ENCODE data around the gene GSAP.

Gene GSAP

DNA sequence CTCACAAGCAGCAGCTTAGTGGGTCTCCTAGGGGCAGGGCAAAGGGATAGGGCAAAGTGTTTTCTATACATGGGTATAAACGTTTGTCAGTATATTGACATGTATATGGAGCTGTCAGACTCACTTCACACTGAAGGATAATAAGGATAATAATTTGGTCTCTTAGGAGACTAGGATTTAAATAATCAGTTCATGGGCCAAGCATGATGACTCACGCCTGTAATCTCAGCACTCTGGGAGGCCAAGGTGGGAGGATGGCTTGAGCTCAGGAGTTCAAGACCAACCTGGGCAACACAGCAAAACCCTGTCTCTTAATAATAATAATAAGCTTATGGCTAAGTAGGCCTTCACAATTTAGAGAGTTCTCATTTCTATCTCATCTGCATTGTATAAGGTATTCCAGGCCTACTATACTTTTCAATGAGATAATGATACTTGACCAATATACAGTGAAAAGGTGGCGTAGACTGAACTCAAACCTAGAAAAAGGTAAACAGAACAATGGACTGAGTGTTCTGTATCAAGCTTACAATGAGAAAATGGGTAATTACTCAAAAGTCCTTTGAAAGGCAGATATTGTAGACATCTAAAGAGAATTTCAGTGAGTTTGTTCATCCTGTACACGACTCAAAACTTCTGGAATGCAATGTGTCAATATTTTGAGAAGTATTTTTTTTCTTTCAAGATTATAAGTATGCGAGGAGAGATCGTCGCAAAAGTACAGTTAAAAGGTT, 7.0 kb downstream of the GSAP start:
- no peak for DNase-seq (ENCODE audit: low read depth)

DNA sequence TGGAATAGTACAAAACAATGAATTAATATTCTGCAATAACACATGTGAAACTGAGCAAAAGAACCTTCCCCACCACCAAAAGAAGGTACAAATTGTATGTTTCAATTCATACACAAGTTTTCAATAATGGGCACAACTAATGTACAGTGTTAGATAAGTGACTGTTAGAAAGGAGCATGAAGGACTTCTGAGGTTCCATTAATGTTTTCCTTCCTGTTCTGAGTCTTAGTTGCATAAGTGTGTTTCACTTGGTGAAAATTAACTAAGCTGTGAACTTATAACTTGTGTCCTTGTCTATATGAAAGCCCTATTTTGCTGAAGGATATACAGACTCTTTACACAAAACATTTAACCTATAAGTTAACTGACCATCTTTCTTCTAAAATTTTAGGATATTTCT, 8.2 kb downstream of the GSAP start:
- DNase-seq (ENCODE audit: low read depth) = no peak

DNA sequence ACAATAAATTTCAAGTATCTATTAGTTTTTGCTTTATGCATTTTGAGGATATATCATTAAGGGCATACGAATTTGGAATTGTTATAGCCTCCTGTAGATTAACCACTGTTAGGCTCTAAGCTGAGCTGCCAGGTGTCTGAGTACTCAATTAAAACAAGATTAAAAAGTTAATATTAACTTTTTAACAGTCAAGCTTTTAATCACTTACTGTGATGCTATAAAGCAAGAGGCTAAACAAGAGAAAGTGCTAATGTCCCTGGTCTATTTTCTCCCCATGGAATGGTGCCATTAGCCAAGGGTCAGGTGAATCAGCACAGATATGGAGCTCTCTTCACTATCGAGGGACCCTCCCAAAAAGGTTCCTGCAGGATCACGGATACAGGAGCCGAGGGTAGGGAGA, 9.7 kb downstream of the GSAP start:
- no peak for DNase-seq (ENCODE audit: low read depth)

DNA sequence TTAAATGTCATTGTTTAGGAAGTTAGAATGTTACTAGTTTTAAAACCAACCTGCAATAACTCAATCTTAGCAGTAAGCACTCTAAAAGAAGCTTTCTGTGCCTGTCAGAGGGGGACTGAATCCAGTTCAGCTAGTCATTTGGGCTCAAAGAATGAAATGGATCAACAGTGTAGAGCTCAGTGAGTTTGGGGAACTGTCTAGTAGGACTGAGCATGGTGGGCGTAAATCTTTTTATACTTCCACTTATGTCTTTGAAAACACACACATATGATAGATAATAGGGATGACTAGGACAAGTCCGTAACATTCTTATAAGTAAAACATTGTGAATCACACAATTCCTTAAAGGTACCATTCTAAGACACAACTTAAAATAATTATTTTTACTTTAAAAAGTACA, 11.5 kb downstream of the GSAP start:
- no peak for DNase-seq (ENCODE audit: low read depth)

DNA sequence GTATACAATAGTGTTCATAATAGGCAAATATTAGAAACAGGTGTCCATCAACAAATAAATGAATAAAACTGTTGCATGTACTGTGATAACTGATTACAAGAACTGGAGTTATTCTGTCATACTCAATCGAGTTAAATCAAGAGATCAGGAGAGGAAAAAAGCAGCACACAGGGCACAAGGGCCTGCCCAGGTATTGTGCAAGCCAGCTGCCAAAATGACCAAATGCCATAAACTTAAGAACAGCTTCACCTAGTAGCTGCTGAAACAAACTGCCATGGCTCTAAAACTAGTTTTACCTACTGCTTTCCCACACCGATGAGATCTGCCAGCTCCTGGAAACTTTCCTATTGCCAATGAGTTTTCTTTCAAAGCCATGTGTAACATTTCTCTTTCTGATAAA, 12.2 kb downstream of the GSAP start:
- DNase-seq (ENCODE audit: low read depth) = no peak

DNA sequence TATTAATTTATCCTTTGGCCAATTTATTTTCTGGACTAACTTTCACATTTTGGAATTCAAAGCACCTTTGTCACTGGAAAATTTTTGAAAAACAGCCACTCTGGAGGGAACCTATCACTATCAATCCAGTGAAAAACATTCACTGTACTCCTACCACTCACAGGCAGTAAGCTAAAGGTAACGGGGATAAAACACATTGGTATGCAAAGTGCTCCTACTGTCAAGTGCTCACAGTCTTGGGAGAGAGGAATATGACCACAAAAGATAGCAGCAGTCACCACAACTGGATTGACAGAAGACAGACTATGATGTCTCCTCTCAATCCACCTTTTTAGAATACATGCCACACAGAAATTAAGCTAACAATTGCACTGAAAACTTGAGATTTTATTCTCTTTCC, 13.3 kb downstream of the GSAP start:
- no peak for DNase-seq (ENCODE audit: low read depth)

DNA sequence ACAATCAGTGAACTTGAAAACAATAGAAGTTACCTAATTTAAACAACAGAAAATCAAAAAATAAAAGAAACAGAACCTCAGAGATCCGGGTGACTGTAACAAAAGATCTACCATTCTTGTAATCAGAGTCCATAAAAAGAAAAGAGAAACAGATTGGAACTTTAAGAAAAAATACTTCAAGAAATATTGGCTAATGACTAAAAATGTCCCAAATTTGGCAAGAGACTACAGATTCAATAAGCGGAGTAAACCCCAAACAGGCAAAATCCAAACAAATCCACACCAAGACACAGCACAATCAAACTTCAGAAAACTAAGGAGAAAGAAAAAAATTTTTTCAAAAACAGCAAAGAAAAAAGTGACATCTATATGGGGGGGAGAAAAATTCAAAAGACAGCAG, 15.1 kb downstream of the GSAP start:
- no peak for DNase-seq (ENCODE audit: low read depth)

DNA sequence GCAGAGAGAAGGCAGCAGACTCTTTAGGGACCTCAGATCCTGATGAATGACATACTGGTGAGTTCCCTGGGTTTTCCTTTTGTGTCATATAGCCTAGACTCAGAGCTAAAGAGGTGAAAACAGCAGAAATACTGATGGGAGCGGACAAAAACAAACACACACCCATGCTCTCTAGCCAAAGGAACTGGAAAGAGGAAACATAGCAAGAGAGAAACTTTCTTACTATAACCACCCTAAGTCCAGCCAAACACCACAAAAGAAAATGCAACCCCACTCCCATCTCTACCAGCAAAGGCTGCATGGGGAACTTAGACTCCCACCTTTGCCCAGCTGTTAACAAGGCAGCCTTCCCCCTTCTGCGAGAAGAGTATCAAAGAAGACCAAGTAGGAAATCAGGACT, 16.3 kb downstream of the GSAP start:
- DNase-seq (ENCODE audit: low read depth) = no peak

DNA sequence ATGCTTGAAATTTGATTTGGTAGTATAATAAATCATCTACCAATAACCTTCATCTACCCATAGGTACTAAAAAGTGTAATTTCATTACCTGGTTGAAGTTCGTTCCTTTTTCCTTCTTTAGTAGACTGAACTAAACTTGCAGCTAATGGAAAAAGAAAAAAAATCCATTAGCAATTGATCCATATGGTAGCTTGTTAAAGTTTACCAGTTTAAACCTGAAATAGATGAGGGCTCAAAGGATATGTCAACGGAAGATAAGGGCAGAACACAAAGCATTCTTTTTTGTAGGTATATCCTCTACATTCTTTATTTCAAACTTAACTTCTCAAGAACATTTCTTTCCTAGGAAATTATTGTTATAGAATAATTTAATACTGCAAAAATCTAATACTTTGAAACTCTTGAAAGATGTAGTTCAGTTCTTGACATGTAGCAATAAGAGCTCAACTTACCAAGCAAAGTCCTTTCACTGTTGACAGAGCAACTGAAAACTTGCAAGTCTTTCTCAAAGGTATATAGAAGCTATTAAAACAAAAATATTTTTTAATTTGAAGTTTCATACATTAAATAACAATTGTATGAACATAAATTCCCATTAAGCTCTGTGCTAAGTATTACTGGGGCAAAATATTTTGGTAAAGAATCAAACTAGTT, 19.1 kb downstream of the GSAP start:
- DNase-seq (ENCODE audit: low read depth) = no peak

DNA sequence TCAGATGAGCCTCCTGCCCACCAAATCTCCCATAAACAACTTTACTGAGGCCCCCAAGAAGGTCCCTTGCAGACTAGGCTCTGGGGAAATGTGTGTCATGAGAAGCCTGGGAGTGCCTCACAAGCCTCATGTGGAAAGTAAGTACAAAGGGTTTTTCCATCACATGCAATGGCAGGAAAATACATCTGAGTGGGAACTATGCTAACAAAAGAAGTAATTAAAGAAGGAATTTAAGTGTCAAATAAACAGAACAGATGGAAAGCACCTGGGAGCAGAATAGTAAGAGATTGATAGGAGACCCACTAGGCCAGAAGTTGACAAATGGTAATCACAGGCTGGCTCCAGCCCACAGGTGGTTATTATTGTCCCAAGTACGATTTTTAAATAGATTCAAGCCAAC, 20.5 kb downstream of the GSAP start:
- DNase-seq (ENCODE audit: low read depth) = no peak

DNA sequence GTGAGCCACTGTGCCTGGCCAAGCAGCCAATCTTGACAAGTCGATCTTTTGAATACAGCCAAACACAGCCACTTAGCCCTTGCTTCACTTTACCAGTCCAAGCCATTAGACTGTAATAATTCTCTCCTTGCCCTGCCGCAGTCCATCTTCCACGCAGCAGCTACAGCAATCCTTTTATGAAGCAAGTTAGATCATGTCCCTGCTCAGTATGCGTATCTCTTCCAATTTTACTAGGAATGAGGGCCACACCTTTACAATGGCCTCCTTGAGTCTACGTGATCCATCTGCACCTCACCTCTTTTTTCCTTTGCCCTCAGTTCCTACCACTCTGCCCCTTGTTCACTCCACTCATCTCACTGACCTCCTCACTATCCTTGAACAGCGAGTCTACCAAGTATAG, 22.2 kb downstream of the GSAP start:
- no peak for DNase-seq (ENCODE audit: low read depth)

DNA sequence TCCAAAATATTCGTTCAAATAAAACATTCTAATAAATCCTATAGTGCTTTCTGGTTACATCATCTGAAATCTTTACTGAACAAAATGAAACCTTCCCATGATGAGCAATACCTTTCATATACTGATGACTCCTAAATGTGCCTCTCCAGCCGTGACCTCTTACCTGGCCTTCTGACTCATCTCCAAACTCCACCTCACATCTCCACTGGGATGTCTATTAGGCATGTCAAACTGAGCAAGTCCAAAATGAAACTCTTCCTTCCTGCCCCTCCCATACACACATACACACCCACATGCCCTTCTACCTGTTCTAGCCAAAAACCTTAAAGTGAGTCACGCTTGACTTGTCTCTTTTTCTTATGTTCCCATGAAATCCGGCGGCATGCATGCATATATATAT, 22.9 kb downstream of the GSAP start:
- no peak for DNase-seq (ENCODE audit: low read depth)

DNA sequence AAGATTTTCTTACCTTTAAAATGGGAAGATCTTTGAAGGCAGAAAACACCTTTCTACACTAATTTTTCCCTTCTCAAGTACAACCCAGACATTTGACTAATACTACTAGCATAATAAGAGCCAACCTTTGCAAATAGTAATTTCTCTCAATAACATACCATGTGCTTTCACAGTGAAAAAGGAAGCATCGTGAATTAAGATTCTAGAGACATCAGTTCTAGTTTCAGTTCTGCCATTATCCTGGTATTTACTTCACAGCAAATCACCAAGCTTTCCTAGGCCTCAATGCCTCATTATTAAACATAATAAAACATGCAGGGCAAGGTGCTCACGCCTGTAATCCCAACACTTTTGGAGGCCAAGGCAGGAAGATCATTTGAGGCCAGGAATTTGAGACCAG, 24.9 kb downstream of the GSAP start:
- DNase-seq (ENCODE audit: low read depth) = no peak

DNA sequence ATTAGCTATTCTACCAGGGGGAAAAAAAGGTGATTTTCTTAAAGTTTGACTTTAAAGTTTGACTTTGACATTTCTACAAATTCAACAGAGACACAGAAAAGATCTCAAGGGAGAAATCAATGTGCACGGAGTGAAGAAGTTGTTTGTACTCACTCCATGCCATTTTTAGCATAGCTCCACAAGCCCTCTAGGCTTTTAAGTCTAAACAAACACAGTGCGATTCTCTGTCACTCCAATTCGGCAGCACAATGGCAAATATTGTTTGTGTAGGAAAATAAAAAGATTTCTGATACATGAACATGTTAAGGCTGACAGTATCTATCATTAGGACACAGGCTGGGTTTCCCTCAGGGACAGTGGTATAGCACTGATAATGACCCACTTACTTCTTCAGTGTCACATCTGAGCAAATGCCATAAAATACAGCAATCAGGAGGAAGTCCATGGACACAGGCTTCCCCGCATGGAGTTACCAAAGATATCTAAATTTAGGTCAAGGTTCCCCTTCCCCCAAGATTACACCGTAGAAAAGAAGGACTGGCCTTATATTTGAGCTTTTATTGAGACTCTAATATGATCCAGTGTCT, 28.0 kb downstream of the GSAP start:
- DNase-seq (ENCODE audit: low read depth) = no peak

DNA sequence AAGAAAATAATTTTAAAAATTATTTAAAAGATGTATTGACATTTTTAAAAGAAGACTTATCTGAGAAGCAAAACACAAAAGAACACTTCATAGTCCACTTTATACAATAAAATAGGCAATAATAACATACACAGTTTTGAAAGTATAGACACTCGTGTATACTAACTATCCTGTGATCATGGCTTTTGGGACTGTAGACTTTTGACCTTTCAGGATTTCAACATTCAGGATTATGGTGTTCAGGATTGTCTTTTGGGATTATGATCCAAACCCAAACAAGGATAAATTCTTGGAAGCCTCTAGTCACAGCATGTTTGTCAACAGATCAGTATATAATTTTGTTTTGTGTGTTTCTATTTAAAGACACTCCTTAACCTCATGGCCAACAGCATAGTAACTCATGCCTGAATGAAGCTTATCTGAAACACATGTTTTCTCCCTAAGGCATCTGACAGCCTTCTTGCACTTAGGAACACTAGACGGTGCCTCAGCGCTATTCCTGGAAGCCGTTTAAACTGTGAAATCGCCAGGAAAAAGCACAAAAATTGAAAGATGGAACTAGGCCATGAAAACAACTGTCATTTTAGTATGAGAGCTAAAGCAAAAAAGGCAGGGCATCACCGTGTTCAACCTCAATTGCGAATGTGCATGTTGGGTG, 29.9 kb downstream of the GSAP start:
- no peak for DNase-seq (ENCODE audit: low read depth)

DNA sequence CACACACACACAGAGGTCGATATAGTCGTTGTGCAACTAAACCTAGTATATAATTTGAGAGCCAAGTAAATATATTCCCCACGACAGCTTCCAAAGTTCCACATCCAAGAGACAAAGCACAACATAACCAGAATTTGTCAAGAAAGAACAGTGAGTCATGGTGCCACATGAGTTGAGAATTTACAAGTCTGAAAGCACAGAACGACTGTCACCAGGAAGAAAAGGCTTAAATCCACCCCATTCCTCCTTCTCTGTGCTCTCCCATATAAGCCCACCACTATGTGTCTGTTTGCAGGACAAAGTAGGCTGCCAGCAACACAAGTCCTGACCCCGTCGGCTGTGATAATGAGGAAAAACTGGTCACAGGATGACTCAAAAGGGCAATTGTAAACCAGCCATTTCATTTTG, 32.8 kb downstream of the GSAP start:
- DNase-seq (ENCODE audit: low read depth) = no peak

DNA sequence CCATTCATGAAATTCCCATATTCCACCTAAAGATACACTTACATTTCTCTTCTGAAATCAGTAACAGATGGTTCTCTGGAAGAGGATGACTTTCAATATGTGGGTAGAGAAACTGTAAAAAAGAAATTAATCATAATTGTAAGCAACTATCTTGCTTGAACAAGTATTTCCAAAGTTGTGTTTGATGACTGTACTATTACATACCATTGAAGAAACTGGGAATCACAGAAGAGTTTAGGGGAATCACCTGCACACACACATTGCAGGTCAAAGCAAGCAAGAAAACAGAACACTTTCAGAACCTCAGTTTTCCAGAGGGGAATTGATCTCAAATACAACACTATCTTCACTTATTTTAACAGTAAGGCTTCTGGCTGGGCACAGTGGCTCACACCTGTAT, 33.6 kb downstream of the GSAP start:
- no peak for DNase-seq (ENCODE audit: low read depth)

DNA sequence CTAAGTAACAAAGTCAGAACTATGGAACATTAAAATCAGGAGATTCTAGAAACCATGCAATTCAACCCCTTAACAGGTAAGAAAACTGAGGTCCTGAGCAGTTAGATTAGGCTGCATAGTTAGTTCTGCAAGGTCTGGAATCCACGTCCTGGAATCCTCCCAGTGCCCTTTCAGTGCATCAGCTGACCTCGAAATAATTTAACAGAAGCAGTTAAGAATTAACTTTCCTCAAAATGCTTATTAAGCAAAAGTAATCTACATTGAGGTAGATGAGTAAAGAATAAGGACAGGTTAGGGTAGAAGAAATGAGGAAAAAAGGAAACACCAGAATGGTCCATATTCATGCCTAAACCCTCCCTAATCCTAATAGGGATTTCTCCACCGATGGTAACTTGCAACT, 37.6 kb downstream of the GSAP start:
- no peak for DNase-seq (ENCODE audit: low read depth)

DNA sequence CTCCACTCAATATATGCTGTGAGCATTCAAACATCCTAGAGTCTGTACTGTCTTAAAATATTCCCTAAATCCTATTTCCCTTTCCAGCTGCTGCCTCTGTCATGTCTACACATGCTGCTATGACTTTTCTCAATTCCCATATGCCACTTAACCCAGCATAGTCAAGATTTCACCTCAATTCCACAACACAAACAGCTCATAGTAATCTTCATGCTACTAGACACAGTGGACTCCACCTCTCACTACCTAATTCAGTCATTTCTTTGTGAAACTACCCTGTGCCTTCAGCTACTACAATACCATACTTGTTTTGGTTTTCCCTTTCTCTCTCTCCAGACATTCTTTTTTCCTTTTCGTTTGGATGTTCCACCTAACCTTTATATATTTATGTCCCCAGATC, 45.5 kb downstream of the GSAP start:
- DNase-seq (ENCODE audit: low read depth) = no peak

DNA sequence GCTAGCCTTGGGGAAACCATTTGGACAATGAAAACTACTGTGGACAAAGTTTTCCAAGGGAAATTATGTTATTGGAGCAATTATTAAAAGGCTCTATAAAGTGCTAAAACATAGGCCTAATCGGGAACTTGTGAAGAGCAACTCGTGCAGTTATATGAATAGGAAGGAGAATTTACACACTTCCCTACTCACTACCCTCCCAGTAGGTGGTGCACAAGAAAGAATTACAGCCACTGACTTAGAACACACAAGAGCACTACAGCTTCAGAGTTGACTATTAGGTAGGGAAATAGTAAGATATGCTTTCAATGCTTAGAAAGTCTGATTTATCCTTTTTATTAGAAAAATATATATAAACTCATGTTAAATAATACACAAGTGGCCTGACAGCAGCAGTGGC, 47.2 kb downstream of the GSAP start:
- no peak for DNase-seq (ENCODE audit: low read depth)

DNA sequence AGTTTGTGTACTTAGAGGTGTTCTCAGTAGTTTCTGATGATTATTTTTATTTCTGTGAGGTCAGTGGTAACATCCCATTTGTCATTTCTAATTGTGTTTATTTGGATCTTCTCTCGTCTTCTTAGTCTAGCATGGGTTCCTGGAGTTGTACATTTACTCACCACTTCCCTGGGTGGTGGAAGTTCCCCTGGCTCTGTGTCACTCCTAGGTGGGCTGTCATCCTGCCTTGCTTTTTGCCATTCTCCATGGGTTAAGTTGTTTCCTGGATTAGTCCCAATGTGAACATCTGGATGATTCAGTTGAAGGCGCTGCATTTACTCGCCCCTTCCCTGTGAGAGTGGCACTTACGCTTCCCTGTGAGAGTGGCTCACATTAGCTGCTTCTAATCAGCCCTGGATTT, 48.2 kb downstream of the GSAP start:
- DNase-seq (ENCODE audit: low read depth) = no peak

DNA sequence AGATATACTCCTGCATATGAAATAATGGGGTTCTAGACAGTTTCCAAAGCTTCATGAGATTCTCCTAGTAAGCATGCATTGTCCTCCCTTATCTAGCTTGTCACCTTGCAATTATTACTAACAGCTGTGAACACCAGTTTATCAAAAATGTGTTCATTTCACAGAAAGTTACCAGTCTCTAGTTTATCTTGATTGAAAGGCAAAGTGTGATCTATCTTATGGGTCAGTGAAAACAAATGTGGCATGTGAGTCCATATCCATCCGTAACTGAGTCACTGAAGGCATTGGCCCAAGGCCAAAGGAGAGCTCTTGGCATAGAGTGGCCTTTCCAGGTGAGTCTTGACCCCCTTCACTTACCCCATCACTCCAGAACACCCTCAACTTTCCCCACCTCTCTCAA, 53.2 kb downstream of the GSAP start:
- DNase-seq (ENCODE audit: low read depth) = peak; percentile 20

DNA sequence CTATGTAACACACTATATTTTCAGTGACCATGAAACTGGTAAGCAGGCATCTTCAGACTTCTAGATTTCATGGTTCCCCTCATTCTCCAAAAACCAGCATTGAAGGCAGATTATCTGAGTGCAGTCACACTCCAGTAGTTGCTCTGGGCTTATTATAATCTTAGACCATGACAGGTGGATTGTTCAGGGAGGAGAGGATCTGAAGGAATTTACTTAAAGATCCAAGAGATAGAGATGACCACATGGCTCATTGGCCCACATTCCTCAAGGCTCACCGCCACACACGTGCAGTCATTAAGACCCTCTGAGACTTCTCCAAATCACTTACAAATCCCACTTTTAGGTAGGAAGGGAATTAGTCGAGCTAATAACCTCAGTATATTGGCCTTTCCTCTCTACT, 55.2 kb downstream of the GSAP start:
- no peak for DNase-seq (ENCODE audit: low read depth)

Data from CMK (cell line).